ENCODE results near the gene POMGNT2. TPM values are rescaled to one million over a fixed set of nuclear protein-coding genes. Genes with fewer than 3 reads are reported as not detected.

POMGNT2 gene
- total RNA-seq, 2 experiments from 2014 or later, result 8.7 to 9.7 TPM

GRCh38 chr3:43082457-43082856 lies 23.4 kb downstream of the POMGNT2 start:
- H3K9me3 Mint-ChIP-seq (ENCODE audit: insufficient read depth), result peaks cover 4% of the 10 kb centered on the region
- POLR2A ChIA-PET, result no interaction called here

DNA sequence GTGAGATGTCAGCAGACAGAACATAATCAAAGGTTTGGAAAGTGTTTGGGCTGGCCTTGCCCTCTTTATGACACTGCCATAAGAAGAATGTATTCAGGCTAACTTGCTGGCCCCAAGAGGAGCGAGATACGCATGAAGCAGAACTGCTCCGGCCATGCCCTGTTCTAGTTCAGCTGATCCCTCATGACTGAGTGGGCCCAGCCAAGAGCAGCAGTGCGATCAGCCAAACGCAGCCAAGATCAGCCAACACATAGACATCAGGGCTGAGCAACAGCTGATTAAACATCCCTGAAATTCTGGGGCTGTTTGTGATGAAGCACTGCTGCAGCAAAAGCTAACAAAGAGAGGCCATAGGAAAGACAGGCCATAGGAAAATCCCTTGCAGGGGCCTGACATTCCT lies 24.1 kb downstream of the POMGNT2 start:
- CTCF ChIA-PET, result interaction anchor here (1.3 kb wide), 1 partner anchor 120 kb away, joined by 3 read pairs; no protein-coding TSS in a partner anchor
- POLR2A ChIA-PET, result no interaction called here
- peaks cover 4% of the 10 kb centered on the region for H3K9me3 Mint-ChIP-seq (ENCODE audit: insufficient read depth)
- no peak for ATAC-seq
- peaks cover 3% of the 10 kb centered on the region for H3K4me1 Mint-ChIP-seq (ENCODE audit: low read depth)
- no peak for DNase-seq
- peaks cover 47% of the 10 kb centered on the region for H3K36me3 Mint-ChIP-seq (ENCODE audit: low read depth)
- no peak overlapping the region for H3K27ac Mint-ChIP-seq
- no peak overlapping the region for H3K4me3 Mint-ChIP-seq
- no peaks in the 10 kb centered on the region for H3K27me3 Mint-ChIP-seq (ENCODE audit: low read depth)

More at GRCh38 chr3:43082457-43082856, 23.4 kb downstream of the POMGNT2 start:
- no peak for DNase-seq
- CTCF ChIA-PET, result interaction anchor here (1.3 to 1.4 kb wide), 2 partner anchors 121 kb away, joined by 3 read pairs; no protein-coding TSS in a partner anchor
- no peak overlapping the region for H3K27ac Mint-ChIP-seq
- H3K36me3 Mint-ChIP-seq (ENCODE audit: low read depth), result peaks cover 47% of the 10 kb centered on the region
- H3K4me1 Mint-ChIP-seq (ENCODE audit: low read depth), result peaks cover 4% of the 10 kb centered on the region
- no peak overlapping the region for H3K4me3 Mint-ChIP-seq
- no peak for ATAC-seq
- H3K27me3 Mint-ChIP-seq (ENCODE audit: low read depth), result no peaks in the 10 kb centered on the region

DNA sequence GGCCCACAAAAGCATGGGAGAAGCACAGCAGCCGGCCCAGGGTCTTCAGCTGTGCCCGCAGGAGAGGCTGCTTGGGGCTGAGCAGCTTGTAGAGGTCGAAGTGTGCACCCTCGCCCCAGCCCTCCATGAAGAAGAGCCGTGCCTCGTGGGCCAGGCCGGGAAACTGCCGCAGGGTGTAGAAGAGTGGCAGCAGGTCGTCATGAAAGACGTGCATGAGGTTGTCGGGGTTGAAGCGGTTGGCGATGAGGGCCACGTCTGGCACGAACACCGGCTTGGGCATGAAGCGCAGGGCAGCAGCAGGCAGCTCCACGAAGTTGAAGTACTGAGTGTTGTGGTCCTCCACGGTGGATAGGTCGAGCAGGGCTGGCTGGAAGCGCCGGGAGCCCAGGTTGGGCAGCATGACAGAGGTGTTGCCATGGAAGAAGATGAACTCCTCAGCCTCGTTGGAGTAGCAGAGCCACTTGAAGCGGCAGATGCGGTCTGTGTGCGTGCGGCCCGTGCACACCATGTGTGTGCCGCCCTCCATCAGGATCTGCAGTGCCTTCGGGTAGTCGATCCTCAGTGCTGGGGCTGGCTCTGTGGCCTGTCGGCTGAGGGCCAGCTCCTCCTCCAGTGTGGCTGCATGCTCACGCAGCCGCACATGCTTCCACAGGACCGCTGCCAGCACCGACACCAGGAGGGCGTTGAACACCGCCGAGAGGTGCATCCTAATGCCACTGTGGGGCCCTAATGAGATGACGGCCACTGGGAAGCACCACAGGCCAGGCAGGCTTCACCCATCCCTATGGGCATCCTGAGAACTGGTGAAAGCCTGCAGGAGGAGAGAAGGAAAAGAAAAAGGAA lies 24.9 kb downstream of the POMGNT2 start:
- Mint-ChIP-seq H3K4me1 (ENCODE audit: low read depth) (no peaks in the 10 kb centered on the region), H3K36me3 (ENCODE audit: low read depth) (peaks cover 47% of the 10 kb centered on the region), H3K9me3 (ENCODE audit: insufficient read depth) (peaks cover 4% of the 10 kb centered on the region), H3K27me3 (ENCODE audit: low read depth) (no peaks in the 10 kb centered on the region), H3K4me3 (no peak overlapping the region), H3K27ac (no peak overlapping the region)
- CTCF ChIA-PET, result interaction anchor here (0.8 to 1.3 kb wide), 2 partner anchors 119 to 421 kb away, joined by 3 read pairs; no protein-coding TSS in a partner anchor
- POLR2A ChIA-PET, result no interaction called here
- DNase-seq, result no peak
- ATAC-seq, result no peak

DNA sequence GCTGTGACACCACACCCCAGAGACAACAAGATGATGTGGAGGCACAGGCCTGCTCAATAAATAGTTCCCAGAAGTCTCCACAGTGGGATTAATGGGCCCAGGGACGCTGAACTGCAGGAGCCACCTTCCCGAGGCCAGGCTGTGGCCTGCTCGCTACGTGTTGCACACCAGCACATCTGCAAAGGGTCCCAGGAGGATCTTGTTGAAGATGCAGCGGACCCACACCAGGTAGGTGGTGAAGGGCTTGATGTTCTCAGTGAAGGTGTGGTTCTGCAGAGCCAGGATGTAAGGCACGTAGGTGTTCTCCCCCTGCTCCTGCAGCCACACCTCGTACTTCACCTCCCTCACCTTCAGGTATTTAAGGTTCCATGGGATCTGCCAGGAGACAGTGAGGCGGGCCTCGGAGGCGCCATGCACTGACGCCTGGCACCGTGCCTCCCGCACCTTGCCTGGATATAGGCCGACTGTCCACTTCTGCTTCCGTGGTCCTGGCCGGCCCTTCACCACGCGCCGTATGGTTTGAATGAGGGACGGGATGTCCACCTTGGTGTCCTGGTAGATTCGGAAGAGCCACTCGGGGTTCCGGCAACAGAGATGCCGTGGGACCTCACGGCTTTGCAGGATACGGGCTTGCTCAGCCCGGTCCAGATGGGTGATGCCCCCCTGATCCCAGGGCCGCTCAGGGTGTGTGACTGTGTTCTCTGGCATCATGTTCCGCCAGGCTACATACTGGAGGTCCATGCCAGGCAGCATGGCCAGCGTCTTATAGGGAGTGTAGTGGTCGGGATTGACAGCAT lies 26.1 kb downstream of the POMGNT2 start:
- Mint-ChIP-seq H3K4me3 (no peak overlapping the region), H3K9me3 (ENCODE audit: insufficient read depth) (peaks cover 4% of the 10 kb centered on the region), H3K4me1 (ENCODE audit: low read depth) (no peaks in the 10 kb centered on the region), H3K27me3 (ENCODE audit: low read depth) (no peaks in the 10 kb centered on the region), H3K36me3 (ENCODE audit: low read depth) (peaks cover 45% of the 10 kb centered on the region), H3K27ac (no peak overlapping the region)
- ChIA-PET CTCF (interaction anchor here (0.8 kb wide), 1 partner anchor 422 kb away, joined by 3 read pairs; no protein-coding TSS in a partner anchor), POLR2A (no interaction called here)
- ATAC-seq (no peak), DNase-seq (no peak)

DNA sequence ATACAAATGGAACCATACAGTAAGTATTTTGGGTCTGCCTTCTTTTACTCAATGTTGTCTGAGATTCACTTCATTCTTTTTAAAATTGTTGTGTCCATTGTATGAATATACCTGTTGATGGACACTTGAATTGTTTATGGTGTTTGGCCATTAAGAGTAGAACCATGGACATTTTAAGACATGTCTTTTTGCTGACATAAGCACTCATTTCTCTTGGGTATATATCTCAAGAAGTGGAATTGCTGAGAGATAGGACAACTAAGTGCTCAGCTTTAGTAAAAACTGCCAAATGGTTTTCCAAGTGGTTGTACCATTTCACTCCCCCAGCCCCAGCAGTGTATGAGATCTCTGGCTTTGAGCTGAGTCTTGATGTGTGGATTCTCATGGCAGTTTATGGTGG lies 28.2 kb downstream of the POMGNT2 start:
- CTCF ChIA-PET, result no interaction called here
- H3K9me3 Mint-ChIP-seq (ENCODE audit: insufficient read depth), result no peaks in the 10 kb centered on the region
- DNase-seq (no peak), ATAC-seq (no peak)
- no peak overlapping the region for H3K4me3 Mint-ChIP-seq
- H3K27ac Mint-ChIP-seq, result no peak overlapping the region
- H3K36me3 Mint-ChIP-seq (ENCODE audit: low read depth), result peaks cover 37% of the 10 kb centered on the region
- POLR2A ChIA-PET, result no interaction called here
- H3K27me3 Mint-ChIP-seq (ENCODE audit: low read depth), result no peaks in the 10 kb centered on the region
- H3K4me1 Mint-ChIP-seq (ENCODE audit: low read depth), result no peaks in the 10 kb centered on the region

DNA sequence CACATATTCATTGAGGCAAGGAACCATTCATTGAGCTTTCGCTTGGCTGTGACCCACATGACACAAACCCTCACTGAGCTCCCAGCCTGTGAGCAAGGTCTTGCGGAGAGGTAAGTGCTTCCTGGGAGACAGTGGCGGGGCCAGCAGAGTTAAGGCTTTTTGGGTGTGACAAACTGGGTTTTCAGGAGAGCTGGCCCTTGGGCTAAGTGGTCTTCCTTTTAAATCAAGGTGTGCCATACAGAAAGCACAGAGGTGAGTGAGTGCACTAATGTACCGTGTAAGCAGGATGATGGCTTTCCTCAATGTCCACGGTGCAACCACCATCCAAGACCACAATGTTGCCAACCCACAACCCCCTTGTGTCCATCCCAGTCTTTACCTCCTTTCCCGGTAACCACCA lies 28.6 kb downstream of the POMGNT2 start:
- CTCF ChIA-PET, result no interaction called here
- POLR2A ChIA-PET, result no interaction called here
- DNase-seq, result no peak

GRCh38 chr3:43076857-43077256 lies 29.0 kb downstream of the POMGNT2 start:
- no peak for DNase-seq
- Mint-ChIP-seq H3K9me3 (ENCODE audit: insufficient read depth) (no peaks in the 10 kb centered on the region), H3K27me3 (ENCODE audit: low read depth) (no peaks in the 10 kb centered on the region), H3K27ac (no peak overlapping the region), H3K36me3 (ENCODE audit: low read depth) (peaks cover 31% of the 10 kb centered on the region), H3K4me3 (no peak overlapping the region), H3K4me1 (ENCODE audit: low read depth) (no peaks in the 10 kb centered on the region)
- ChIA-PET CTCF (no interaction called here), POLR2A (interaction anchor here (0.6 kb wide), 1 partner anchor 37 kb away, joined by 3 read pairs; no protein-coding TSS in a partner anchor)
- ATAC-seq, result no peak

More for the DNA sequence above, 28.6 kb downstream of the POMGNT2 start:
- no peak for ATAC-seq
- Mint-ChIP-seq H3K27me3 (ENCODE audit: low read depth) (no peaks in the 10 kb centered on the region), H3K4me1 (ENCODE audit: low read depth) (no peaks in the 10 kb centered on the region), H3K9me3 (ENCODE audit: insufficient read depth) (no peaks in the 10 kb centered on the region), H3K4me3 (no peak overlapping the region), H3K27ac (no peak overlapping the region), H3K36me3 (ENCODE audit: low read depth) (peaks cover 33% of the 10 kb centered on the region)

DNA sequence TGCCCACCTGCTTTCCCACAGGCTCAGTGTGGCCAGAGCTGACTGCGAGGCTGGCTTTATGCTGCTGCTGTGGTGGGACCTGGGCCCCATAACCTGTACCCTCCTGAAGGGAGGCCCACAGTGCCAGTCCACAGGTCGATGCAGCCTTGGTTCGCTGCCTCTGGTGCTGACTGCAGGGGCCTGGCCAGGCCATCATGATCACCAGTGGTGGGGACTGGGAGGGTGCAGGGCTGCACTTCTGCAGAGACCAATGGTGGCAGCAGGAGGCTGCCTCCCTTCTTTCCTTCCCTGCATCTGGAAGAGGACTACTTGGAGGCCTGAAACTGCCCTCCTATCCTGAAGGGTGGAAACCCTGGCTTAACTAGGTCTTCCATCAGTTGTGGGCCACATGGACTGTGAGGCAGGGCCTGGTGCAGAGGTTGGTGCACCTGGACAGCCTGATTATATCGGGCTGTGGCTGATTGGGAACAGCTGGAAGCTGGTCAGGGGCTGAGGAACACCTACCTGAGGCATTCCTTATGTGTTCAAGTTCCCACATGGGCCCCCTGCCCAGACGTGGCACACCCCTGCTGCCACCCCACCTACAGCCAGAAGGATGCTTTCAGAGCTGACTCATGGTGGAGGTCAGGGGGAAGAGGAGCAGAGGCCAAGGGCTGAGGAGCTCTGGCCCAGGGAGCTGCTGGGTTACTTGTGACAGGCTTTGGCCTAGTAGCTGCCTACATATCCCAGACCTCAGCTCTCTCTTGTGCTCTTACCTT lies 29.8 kb downstream of the POMGNT2 start:
- H3K9me3 Mint-ChIP-seq (ENCODE audit: insufficient read depth), result no peaks in the 10 kb centered on the region
- no peaks in the 10 kb centered on the region for H3K27me3 Mint-ChIP-seq (ENCODE audit: low read depth)
- H3K36me3 Mint-ChIP-seq (ENCODE audit: low read depth), result peaks cover 28% of the 10 kb centered on the region
- no peaks in the 10 kb centered on the region for H3K4me1 Mint-ChIP-seq (ENCODE audit: low read depth)
- ATAC-seq (no peak), DNase-seq (no peak)
- CTCF ChIA-PET, result no interaction called here
- POLR2A ChIA-PET, result interaction anchor here (0.6 kb wide), 1 partner anchor 38 kb away, joined by 3 read pairs; no protein-coding TSS in a partner anchor
- H3K27ac Mint-ChIP-seq, result no peak overlapping the region
- H3K4me3 Mint-ChIP-seq, result no peak overlapping the region

GRCh38 chr3:43074901-43075689 lies 30.8 kb downstream of the POMGNT2 start:
- H3K36me3 Mint-ChIP-seq (ENCODE audit: low read depth), result peaks cover 19% of the 10 kb centered on the region
- POLR2A ChIA-PET, result no interaction called here
- no peak overlapping the region for H3K4me3 Mint-ChIP-seq
- H3K4me1 Mint-ChIP-seq (ENCODE audit: low read depth), result no peaks in the 10 kb centered on the region
- DNase-seq (no peak), ATAC-seq (no peak)
- CTCF ChIA-PET, result no interaction called here
- no peaks in the 10 kb centered on the region for H3K9me3 Mint-ChIP-seq (ENCODE audit: insufficient read depth)
- H3K27me3 Mint-ChIP-seq (ENCODE audit: low read depth), result no peaks in the 10 kb centered on the region
- H3K27ac Mint-ChIP-seq, result no peak overlapping the region

DNA sequence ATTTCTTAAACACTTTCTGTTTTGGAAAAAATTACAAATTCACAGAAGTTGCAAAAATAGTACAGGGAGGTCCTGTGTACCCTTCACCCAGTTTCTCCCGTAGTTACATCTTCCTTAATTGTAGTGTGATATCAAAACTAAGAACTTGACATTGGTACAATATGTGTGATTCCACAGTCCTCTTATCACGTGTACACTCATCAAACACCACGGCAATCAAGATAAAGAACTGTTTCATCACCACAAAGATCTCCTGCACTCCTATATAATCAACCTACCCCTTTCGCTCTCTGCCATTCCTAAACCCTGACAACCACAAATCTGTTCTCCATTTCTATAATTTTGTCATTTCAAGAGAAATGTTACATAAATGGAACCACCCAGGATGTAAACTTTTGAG lies 31.4 kb downstream of the POMGNT2 start:
- ChIA-PET POLR2A (no interaction called here), CTCF (no interaction called here)
- DNase-seq (no peak), ATAC-seq (no peak)
- no peaks in the 10 kb centered on the region for H3K4me1 Mint-ChIP-seq (ENCODE audit: low read depth)
- no peak overlapping the region for H3K27ac Mint-ChIP-seq
- no peaks in the 10 kb centered on the region for H3K9me3 Mint-ChIP-seq (ENCODE audit: insufficient read depth)
- H3K36me3 Mint-ChIP-seq (ENCODE audit: low read depth), result peaks cover 14% of the 10 kb centered on the region
- H3K4me3 Mint-ChIP-seq, result no peak overlapping the region
- no peaks in the 10 kb centered on the region for H3K27me3 Mint-ChIP-seq (ENCODE audit: low read depth)

- no peak for DNase-seq
- H3K4me1 Mint-ChIP-seq (ENCODE audit: low read depth), result no peaks in the 10 kb centered on the region
- no peaks in the 10 kb centered on the region for H3K9me3 Mint-ChIP-seq (ENCODE audit: insufficient read depth)
- H3K27me3 Mint-ChIP-seq (ENCODE audit: low read depth), result no peaks in the 10 kb centered on the region
- CTCF ChIA-PET, result no interaction called here
- no peak overlapping the region for H3K4me3 Mint-ChIP-seq
- H3K36me3 Mint-ChIP-seq (ENCODE audit: low read depth), result peaks cover 8% of the 10 kb centered on the region
- POLR2A ChIA-PET, result no interaction called here
- no peak overlapping the region for H3K27ac Mint-ChIP-seq
- no peak for ATAC-seq
These were observed 32.1 kb downstream of the POMGNT2 start for GRCh38 chr3:43073836-43074220.

Measured in activated CD8-positive, alpha-beta T cell treated with anti-CD3 and anti-CD28 coated beads, Interleukin-2, amount 10 ng/mL, durations not matched to agents 7 days and 5 days (primary cell).